Cardiac muscle cell (in vitro differentiated cells and primary cell): ENCODE measurements around the gene SRSF7. TPM values are rescaled to one million over a fixed set of nuclear protein-coding genes. Genes with fewer than 3 reads are reported as not detected.
A peak's percentile ranks its signal among the peaks of the same experiment; 100 is the strongest.

Source experiments
- DNase-seq, 2 donors: peaks; one replicate each; pipeline versions ENCODE4 v3.0.0 to v3.0.0-alpha.2; 2010 to 2017; ENCODE audit warnings: low read depth in 1 of 2, low spot score in 1 of 2
- H3K27ac ChIP-seq: fragments of 200-600 bp; sonication (generic); 2 replicates; pipeline ENCODE4 v1.5.1; 2016
- H3K27me3 ChIP-seq: fragments of 200-600 bp; sonication (generic); 2 replicates; pipeline ENCODE4 v1.6.0; 2016; ENCODE audit warnings: control low read depth
- H3K36me3 ChIP-seq: fragments of 200-600 bp; sonication (generic); 2 replicates; pipeline ENCODE4 v1.5.1; 2016; ENCODE audit warnings: control low read depth
- H3K4me1 ChIP-seq: fragments of 200-600 bp; sonication (generic); 2 replicates; pipeline ENCODE4 v1.8.1; 2017; ENCODE audit warnings: low read depth, mild to moderate bottlenecking, mixed run types
- H3K4me3 ChIP-seq: fragments of 200-600 bp; sonication (generic); 2 replicates; pipeline ENCODE4 v1.5.1; 2016; ENCODE audit warnings: mild to moderate bottlenecking
- H3K9me3 ChIP-seq: fragments of 200-600 bp; sonication (generic); 2 replicates; pipeline ENCODE4 v1.5.1; 2017; ENCODE audit warnings: low read depth, mild to moderate bottlenecking, control low read depth
- polyA plus RNA-seq: library from polyadenylated mRNA; unstranded; fragments of >200 nt; fragmentation: Nextera tagmentation; extraction: Ambion mirVana; gene quantifications from 2 replicates; pipeline ENCODE4 v1.2.1, GENCODE V29; 2016
- total RNA-seq: library from RNA; depleted of rRNA; stranded (reverse); fragments of >200 nt; gene quantifications from 2 replicates; pipeline ENCODE4 v1.2.3, GENCODE V29; 2016
- TF ChIP-seq, protein P1 (sequence below): IDR thresholded peaks from 2 replicates; pipeline ENCODE4 v1.5.1; 2012; ENCODE audit warnings: low read depth, mild to moderate bottlenecking, low read length

Gene SRSF7
- total and polyA plus RNA-seq, 2 experiments from 2014 or later, result 118 to 136 TPM

DNA sequence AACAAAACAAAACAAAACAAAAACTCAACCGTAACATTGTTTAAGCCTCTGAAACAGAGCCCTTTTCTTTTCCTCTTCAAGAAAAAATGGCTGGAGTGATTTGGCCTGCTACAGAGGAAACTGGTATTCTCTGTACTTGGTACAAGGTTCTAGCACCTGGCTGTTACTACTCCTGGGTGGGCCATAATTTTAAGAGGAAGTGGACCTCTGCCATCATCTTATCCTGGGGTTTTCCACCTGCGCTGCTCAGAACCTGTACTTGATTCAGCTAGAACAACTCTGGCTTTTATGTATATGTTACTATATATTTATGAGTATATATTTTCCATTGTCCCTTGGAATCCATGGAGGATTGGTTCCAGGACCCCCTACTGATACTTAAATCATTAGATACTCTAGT, 22.5 kb downstream of the SRSF7 start:
- Histone ChIP-seq H3K4me3 (no peak overlapping the region), H3K27ac (no peak overlapping the region), H3K4me1 (no peaks in the 10 kb centered on the region), H3K27me3 (no peaks in the 10 kb centered on the region), H3K36me3 (peaks cover 11% of the 10 kb centered on the region), H3K9me3 (no peaks in the 10 kb centered on the region)
- no peak for DNase-seq
- TF ChIP-seq, protein P1, sequence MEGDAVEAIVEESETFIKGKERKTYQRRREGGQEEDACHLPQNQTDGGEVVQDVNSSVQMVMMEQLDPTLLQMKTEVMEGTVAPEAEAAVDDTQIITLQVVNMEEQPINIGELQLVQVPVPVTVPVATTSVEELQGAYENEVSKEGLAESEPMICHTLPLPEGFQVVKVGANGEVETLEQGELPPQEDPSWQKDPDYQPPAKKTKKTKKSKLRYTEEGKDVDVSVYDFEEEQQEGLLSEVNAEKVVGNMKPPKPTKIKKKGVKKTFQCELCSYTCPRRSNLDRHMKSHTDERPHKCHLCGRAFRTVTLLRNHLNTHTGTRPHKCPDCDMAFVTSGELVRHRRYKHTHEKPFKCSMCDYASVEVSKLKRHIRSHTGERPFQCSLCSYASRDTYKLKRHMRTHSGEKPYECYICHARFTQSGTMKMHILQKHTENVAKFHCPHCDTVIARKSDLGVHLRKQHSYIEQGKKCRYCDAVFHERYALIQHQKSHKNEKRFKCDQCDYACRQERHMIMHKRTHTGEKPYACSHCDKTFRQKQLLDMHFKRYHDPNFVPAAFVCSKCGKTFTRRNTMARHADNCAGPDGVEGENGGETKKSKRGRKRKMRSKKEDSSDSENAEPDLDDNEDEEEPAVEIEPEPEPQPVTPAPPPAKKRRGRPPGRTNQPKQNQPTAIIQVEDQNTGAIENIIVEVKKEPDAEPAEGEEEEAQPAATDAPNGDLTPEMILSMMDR, result no peak

DNA sequence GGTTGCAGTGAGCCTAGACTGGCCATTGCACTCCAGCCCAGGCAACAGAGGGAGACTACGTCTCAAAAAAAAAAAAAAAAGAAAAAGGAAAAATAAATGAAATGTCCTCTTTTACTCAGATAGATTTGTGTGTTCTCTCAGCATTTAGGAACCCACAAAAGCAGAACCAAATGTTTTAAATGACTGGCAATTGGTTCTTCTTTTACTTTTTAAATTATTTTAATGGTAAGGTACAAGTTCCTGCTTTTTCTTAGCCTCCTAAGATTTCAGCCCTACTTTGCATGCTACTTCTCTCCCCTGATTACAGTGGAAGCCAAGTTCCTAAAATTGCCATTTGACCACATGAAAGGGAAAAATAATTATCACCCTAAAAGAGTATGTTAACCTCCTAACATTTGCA, 23.5 kb downstream of the SRSF7 start:
- H3K27ac ChIP-seq, result no peak overlapping the region
- H3K4me3 ChIP-seq, result no peak overlapping the region
- TF ChIP-seq, protein P1, result no peak
- H3K9me3 ChIP-seq, result no peaks in the 10 kb centered on the region
- H3K36me3 ChIP-seq, result peaks cover 11% of the 10 kb centered on the region
- no peak for DNase-seq
- no peaks in the 10 kb centered on the region for H3K27me3 ChIP-seq
- peaks cover 9% of the 10 kb centered on the region for H3K4me1 ChIP-seq

DNA sequence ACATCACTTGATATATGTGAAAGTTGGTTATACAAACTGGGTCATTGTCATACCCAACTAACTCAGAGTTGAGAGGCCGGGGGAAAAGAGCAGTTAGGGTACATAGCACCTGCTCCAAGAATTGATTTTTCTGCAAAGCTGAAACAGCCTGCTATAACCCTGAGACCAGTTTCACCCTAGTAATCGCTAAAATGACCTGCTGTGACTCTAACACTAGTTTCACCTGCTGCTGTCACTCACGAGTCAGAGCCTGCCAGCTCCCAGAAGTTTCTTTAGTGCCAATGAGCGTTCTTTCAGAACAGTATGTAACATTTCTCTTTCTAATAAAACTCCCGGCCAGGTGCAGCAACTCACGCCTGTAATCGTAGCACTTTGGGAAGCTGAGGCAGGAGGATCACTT, 28.0 kb downstream of the SRSF7 start:
- H3K4me1 ChIP-seq, result peaks cover 24% of the 10 kb centered on the region
- TF ChIP-seq, protein P1, result no peak
- H3K27me3 ChIP-seq, result no peaks in the 10 kb centered on the region
- H3K4me3 ChIP-seq, result no peak overlapping the region
- H3K27ac ChIP-seq, result peak overlapping the region; percentile 85
- DNase-seq, result no peak
- H3K9me3 ChIP-seq, result no peaks in the 10 kb centered on the region
- H3K36me3 ChIP-seq, result no peaks in the 10 kb centered on the region

DNA sequence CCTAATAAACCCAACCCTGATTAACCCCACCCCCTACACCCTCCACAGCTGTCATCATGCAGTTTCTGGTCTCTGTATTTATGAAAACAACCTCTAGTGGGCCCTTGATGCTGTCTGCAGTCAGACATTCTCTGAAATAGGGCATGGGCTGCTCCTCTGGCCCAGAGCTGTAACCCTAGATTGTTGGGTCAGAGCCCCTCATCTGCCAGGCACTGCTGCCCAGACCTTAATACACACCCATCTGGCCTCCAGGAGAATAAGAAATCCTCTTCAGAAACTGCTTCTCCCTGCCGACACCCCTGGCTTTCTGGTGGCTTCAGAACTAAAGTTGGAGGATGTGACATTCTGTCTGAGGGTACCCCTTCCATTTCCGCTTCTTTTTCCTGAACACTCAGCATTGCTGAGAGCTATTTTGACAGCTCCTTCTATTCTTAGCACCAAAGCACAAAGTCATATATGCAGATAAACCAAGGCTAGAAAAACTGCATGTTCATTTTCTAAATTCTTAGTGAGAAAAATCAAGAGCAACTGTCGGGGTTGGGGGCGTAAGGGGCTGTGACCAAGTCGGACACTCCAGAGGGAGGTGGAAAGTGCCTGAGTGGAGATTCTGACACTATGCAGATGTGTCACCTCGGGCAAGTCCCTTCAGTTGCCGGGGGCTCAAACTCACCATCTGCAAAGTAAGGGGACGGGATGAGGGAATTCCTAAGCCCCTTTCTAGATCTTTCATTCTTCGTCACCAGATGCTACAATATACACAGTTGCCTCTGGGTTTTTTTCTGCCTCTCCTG, 28.7 kb downstream of the SRSF7 start:
- peak overlapping the region; percentile 85 for H3K27ac ChIP-seq

DNA sequence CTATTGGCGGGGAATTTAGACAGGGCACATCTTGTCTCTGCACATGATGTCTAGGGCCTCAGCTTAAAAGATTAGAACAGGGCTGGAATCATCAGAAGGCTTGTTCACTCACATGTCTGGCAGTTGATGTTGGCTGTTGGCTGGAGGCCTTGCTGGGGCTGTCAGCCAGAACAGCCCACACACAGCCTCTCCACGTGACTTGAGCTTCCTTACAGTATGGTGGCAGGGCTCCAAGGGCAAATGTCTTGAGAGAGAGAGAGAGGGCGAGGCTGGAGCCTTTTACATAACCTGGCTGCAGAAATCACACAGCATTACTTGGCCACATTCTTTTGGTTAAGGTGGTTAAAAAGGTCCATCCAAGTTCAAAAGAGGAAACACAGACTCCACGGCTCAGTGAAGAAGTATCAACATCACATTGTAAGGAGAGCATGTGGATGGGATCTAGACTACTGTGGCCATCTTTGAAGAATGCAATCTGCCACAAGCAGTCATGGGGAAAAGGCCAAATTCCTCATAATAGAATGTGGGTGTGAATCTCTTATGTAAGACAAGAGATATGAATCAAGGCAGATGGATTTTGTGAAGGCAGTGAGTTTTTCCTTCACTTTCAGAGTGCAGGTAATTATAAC, 30.4 kb downstream of the SRSF7 start:
- H3K27ac ChIP-seq, result peak overlapping the region; percentile 49
- TF ChIP-seq, protein P1, result no peak
- no peak overlapping the region for H3K4me3 ChIP-seq
- no peaks in the 10 kb centered on the region for H3K27me3 ChIP-seq
- no peaks in the 10 kb centered on the region for H3K9me3 ChIP-seq
- peak in 1 of 2 donors; percentile 98 for DNase-seq
- no peaks in the 10 kb centered on the region for H3K36me3 ChIP-seq
- peaks cover 24% of the 10 kb centered on the region for H3K4me1 ChIP-seq

More for the DNA sequence above, 28.7 kb downstream of the SRSF7 start:
- Histone ChIP-seq H3K9me3 (no peaks in the 10 kb centered on the region), H3K4me3 (no peak overlapping the region), H3K27me3 (no peaks in the 10 kb centered on the region), H3K36me3 (no peaks in the 10 kb centered on the region), H3K4me1 (peaks cover 24% of the 10 kb centered on the region)
- TF ChIP-seq, protein P1, result no peak
- peak in 1 of 2 donors; percentile 78 for DNase-seq
